Suprapubic skin (tissue), 4 donors: ENCODE data around the gene MBNL2.

Source experiments
- CTCF ChIP-seq, 2 donors: fragments of 200-600 bp in 1 of 2; fragments of 450-650 bp in 1 of 2; sonication (generic) in 1 of 2; IDR thresholded peaks; one replicate each; pipeline ENCODE4 v1.5.1; 2016 to 2019; ENCODE audit warnings: antibody characterized with exemption in 2 of 2, mild to moderate bottlenecking in 1 of 2, moderate library complexity in 1 of 2
- POLR2A ChIP-seq, 2 donors: fragments of 450-650 bp; IDR thresholded peaks; one replicate each; pipeline ENCODE4 v1.6.1; 2017; ENCODE audit warnings: antibody characterized with exemption in 2 of 2, mild to moderate bottlenecking in 2 of 2, moderate library complexity in 2 of 2
- POLR2AphosphoS5 ChIP-seq, 3 donors: sonication (generic); formaldehyde crosslinking; IDR thresholded peaks; one replicate each; pipeline ENCODE4 v1.6.1; 2017; ENCODE audit warnings: antibody characterized with exemption in 3 of 3

- TF ChIP-seq CTCF (IDR thresholded peaks at IDR 0.05) (no peak), POLR2AphosphoS5 (IDR thresholded peaks at IDR 0.05) (peak in 1 of 3 donors; percentile 66), POLR2A (IDR thresholded peaks at IDR 0.05) (no peak)
These were observed 56.6 kb downstream of the MBNL2 start for GRCh38 chr13:97278435-97279411.
